DLD1 (cell line): ENCODE measurements around the gene UBE2L5.
"Not testable (repeated sequence)": the region's sequence is repeated elsewhere in the genome, so short reads cannot be mapped to it uniquely, and the experiment has no call there.

Experiments used
- in situ Hi-C: cut with HindIII; loops from 2 replicates; pipeline ENCODE4 v1.10.0; 2017; ENCODE audit warnings: low sequenced_read_pairs

UBE2L5 gene

DNA sequence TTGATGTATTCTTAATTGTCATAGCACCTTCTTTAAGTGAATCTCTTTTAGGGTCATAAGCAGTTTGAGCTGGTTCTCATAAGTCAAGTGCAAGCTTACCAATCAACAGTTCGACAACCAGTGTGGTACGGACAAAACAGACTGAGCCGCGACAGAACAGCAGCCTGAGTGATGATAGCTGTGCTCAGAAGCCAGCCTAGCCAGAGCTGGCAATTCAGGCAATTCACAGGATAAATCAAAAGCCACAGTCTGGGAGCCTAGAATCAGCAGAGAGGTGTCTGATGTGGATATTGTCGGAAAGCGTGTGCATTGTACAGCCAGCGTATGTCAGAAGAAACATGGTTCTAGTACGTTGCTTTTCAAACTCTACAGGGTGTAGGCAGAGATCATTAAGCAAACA, 14.9 kb downstream of the UBE2L5 start:
- in situ Hi-C loops = no loop called here

- in situ Hi-C loops = no loop called here
Measured at GRCh38 chr13:30438286-30438685, 16.0 kb downstream of the UBE2L5 start.

- in situ Hi-C loops = no loop called here
Measured at GRCh38 chr13:30440910-30441703, 18.8 kb downstream of the UBE2L5 start.

DNA sequence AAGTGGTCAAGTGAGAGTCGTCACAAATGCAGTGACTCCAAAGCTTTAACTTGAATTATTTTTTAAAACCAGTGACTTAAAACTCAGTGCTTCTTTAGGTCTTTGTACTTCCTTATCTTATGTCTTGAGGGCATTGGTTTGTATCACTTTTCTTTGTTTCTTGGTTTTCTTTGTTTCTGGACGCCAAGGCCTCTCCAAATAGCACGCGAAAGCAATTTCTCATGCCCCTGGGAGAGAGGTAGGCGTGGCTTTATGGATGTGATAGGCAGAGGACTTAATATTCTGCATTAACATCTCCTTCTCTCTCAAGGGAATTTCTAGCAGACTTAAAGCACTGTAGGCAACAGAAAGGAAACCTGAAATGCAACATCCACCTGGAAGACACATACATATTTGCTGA, 20.6 kb downstream of the UBE2L5 start:
- in situ Hi-C loops = no loop called here

GRCh38 chr13:30443491-30443890, 21.2 kb downstream of the UBE2L5 start:
- in situ Hi-C loops = not testable (repeated sequence)

DNA sequence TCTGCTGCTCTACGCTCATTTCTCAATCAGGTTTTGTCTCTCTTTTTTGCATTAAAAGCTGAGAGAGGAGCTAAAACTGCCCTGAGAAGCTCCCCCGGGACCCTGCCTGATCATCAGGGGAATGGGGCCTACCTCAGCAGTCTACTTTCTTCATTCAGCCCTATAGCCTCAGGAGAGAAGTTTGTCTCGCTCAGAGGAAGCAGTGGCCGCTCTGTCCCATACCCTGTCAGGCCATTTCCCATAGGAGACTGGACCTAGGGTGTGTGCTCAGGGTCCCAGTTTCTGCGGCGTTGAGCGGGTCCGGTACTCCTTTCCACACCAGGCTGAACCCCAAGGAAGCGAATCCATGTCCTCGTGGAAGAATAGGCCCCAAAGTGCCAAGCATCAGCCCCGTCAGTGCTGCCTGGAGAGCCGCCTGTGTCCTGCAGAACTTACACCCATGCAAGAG, 21.7 kb downstream of the UBE2L5 start:
- in situ Hi-C loops = no loop called here

- in situ Hi-C loops = no loop called here
Measured at GRCh38 chr13:30446126-30446500, 23.8 kb downstream of the UBE2L5 start.

DNA sequence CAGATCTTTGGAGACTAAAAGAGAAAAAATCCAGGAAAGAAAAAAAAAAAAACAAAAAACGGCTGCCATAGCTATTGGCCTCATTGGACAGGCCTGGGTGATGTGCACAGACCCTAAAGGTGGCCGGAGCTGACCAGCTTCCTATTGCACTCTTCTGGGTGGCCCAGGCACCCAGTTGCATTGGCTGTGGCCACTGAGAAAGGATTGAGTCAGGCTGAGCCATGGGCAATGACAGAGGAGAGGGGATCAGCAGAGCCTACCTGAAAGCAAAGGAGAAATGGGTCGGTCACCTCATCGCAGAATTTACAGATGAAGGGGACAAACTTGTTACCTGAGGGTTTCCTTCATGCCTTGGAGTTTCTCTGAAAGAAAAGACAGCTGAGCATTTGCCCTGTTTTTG, 26.1 kb downstream of the UBE2L5 start:
- in situ Hi-C loops = no loop called here

GRCh38 chr13:30450066-30450465, 27.8 kb downstream of the UBE2L5 start:
- in situ Hi-C loops = no loop called here

DNA sequence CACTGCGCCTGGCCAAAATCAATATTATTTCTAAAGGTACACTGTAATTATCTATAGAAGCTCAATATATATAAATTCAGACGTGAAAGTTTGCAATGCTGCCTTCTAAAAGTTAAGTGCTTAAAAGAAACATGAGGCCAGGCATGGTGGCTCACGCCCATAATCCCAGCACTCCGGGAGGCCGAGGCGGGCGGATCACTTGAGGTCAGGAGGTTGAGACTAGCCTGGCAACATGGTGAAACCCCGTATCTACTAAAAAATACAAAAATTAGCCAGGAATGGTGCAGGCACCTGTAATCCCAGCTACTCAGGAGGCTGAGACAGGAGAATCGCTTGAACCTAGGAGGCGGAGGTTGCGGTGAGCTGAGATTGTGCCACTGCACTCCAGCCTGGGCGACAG, 29.2 kb downstream of the UBE2L5 start:
- in situ Hi-C loops = not testable (repeated sequence)

- in situ Hi-C loops = no loop called here
Measured at GRCh38 chr13:30453727-30454126, 31.4 kb downstream of the UBE2L5 start.

DNA sequence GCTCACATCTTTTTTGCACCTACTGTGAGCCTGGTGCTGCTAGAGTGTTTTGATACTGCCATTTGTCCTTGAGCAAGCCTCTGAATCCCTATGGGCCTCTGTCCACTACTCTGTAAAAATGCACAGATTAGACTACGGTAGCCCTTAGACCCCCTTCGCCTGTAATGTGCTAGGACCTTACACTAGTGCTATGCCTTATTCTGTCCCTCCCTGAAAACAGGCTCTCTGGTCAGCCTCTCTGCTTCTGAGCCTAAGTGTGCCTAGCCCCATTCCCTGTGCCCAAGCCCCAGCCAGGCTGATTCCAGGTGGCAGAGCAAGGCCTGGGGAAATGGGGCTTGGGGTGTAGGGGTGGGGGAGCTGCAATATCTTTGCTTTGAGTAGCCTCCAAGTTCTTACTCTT, 32.7 kb downstream of the UBE2L5 start:
- in situ Hi-C loops = no loop called here

- in situ Hi-C loops = no loop called here
Measured at GRCh38 chr13:30456290-30456689, 34.0 kb downstream of the UBE2L5 start.

DNA sequence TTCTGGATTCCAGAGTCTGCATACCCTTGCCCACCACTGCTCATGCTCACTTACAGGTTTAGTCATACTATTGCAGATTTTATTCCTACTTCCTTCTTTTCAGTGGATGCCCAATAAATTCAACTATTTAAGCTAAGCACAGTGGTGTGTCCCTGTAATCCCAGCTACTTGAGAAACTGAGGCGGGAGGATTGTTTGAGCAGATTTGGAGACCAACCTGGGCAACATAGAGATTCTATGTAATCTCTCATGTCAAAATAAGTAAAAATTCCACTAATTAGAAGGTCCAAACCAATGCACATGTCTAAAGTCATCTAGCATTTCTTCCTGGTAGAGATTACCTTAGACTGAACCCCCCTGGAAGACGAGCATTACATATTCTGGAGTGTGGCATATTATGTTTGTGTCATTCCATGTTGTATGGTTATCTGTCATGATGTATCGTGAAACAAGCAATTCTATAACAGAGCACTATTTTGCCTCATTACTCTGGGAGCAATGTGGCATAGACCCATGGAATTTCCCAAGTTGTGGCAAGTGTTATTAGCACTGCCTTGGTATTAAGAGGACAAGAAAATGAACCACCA, 35.1 kb downstream of the UBE2L5 start:
- in situ Hi-C loops = no loop called here

DNA sequence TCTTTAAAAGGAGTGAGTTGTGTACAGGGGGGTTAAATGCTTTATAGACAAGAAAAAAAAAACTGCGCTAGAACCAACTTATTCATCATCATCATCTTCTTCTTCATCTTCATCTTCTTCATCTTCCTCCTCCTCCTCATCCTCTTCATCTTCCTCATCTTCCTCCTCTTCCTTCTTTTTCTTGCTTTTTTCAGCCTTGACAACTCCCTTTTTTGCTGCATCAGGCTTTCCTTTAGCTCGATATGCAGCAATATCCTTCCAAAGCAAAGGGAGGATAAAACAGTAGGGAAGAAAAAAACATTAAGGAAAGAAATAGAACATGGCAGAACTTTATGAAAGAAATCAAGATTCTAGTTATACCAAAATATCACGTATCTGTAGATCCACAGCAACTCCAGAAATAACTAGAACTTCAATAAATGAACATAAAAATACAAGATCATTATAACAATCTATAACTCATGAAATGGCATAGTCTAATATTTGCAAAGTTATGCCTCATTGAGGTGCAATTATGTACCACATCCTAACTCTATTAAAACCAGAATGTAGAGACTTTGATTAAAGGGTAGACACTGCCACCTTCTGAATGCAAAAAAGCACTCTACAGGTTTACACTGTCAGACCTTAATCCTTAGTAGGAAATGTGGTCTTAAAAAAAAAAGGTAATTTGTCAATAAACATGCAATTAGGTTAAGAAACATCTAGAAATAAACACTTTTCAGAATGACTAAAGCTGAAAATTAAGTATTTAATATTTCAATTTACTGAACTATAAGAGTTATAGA, 39.2 kb downstream of the UBE2L5 start:
- in situ Hi-C loops = not testable (repeated sequence)

DNA sequence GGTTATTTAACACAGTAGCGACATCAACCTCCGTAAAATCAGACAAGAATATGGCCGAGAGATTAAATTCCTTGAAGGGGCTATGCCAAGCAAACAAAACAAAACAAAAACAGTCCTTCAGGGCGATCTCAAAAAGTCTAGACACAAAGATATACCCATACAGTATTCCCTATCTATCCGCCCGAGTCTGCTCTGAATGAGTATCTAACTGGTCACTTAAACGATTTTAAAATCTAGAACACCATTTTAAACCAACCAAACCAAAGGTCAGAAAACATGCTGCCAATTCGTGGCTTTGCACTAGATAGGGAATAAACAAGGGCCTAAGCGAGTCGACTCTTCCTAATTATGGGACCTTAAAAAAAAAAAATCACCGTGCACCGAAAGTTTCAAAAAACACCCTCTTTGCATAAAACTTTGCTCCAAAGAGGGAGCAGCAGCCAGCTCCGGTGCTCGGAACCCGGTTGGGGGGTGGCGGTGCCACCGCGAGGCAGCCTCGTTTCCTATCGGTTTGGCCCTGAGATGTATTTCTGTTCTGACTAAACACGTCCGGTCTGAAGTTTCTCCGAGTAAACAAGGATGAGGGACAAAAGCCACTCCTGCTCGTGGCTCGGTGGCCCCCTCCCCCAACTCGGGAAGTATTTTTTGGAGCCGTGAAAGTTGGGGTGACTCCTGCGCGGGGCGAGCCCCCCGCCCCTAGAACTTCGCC, 41.6 kb downstream of the UBE2L5 start:
- in situ Hi-C loops = no loop called here

DNA sequence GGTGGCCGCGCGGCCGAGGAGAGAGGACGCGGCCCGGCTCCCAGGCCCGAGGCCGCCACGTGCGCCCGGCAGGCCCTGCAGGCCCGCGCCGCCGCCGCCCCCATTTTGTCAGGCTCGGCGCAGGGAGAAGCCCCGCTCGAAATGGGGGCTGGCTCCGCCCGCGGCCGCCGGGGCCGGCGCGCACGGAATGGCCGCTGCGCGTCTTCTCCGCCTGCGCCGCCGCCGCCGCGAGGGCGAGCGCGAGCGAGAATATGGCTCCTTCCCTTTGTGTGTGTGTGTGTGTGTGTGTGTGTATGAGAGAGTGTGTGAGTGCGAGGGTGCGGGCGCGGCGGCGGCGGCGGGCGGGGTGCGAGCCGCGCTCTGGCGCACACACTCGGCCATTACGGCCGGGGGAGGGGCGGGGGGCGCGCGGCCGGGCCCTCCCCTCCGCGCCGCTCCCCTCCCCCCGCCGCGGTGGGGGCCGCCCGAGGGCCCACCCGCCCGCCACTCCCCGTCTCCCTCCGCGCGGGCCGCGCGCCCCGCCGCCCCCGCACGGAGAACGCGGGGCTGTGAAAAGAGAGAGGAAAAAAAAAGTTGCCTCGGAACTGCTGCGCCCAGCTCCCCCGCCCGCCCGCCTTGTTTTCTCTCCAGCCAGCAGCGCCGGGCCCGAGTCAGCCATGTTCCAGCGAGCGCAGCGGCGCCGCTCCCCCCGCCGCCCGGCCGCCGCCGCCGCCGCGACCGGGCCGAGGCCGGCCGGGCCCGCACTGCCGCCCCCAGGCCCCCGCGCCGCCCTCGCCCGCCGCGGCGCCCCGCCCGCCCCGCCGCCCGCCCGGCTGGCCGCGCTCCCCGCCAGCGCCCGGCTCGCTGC, 42.4 kb downstream of the UBE2L5 start:
- in situ Hi-C loops = no loop called here

DNA sequence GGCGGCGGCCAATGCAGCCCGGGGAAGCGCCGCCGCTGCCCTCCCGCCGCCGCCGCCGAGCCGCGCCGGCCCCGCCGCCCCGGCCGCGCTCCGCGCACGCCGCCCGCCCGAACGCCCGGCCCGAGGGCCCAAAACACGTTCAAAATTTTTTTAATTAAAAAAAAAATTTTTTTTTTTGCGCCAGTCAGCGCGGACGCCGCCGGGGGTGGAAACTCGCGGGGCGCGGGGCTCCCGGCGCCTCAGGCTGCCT, 43.0 kb downstream of the UBE2L5 start:
- in situ Hi-C loops = no loop called here

DNA sequence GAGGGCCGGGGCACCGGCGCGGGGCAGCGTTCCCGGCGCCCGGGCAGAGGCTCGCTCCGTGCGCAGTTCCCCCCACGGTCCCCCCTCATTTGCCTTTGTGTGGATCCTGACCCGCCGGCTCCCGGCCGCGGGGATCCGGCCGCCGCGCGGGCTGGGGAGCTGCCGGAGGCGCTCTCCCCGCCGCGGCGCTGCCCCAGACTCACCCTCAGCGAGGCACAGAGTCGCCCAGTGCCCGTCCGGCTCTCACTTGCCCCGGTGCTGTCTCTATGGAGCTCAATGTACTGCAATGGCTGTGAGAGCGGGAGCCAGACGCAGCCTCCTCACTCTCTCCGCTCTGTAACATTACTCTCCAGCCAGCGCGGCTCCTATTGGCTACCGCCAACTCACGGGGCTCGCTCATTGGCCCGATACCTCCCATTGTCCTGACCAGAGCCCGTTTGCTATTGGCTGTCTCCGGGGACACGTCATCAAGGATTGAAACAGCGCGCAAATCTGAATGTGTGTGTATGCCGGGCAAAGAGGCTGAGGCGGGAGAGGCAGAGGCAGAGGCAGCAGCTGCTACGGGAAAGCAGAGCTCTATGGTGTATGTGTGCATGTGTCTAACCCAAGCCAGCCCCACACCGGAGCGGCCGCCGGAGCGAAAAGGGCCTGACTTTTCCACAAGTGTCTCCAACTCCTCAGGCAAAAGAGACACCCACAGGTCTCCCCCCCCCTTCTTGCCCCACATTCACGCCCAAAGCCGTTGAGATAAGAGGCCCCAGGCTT, 43.5 kb downstream of the UBE2L5 start, which contains the start of gene HMGB1:
HMGB1 (minus strand) TSS at position 344 of the 765 bp plus-strand sequence. CDS start 2,256 bp downstream, outside the sequence.
- in situ Hi-C loops = no loop called here

GRCh38 chr13:30466358-30466714, 44.0 kb downstream of the UBE2L5 start:
- in situ Hi-C loops = no loop called here
